Measurements from ENCODE around the gene MACROD1.

MACROD1 gene

DNA sequence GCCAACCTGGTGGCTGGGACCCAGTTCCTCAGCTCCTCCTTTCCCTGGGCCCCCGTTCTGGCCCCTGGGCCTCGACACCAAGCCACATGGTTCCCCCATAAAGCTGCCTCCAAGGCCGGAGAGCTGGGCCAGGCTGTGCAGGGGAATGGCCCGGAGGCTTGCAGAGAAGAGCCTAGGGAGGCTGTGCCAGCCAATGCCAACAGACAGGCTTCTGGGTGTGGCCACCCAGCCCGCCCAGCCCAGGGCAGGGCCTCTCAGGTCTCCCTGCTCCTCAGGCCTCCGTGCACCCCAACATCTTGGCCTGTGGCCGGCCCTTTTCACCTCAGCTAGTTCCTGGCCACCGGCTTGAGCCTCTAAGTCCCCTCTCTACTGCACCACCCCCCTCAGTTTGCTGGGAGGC lies 147.6 kb downstream of the MACROD1 start:
- TF ChIP-seq CTCF (IDR thresholded peaks at IDR 0.05; ENCODE audit: extremely low read depth, insufficient read depth, missing control alignments), result no peak
- in situ Hi-C loops (cut with MboI; ENCODE audit: low pct_unique_long_range_greater_than_20kb, low sequenced_read_pairs, unreplicated experiment), result no loop called here
- no peak for DNase-seq (ENCODE audit: low spot score)

DNA sequence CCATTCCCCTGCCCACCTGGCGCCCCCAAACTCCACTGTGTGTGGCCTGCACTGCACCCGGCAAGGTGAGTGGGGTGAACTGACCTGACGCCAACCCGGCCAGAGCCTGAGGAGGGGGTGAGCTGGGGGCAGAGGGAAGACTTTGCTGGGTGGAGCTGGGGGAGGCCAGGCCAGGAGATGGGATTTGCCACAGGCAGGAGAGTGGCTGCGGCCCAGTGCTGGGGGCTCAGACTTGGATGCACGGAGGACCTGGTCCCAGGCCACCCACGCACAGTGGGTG lies 148.0 kb downstream of the MACROD1 start:
- in situ Hi-C loops (cut with MboI; ENCODE audit: low pct_unique_long_range_greater_than_20kb, low sequenced_read_pairs, unreplicated experiment), result no loop called here
- TF ChIP-seq CTCF (IDR thresholded peaks at IDR 0.05; ENCODE audit: extremely low read depth, insufficient read depth, missing control alignments), result no peak
- DNase-seq (ENCODE audit: low spot score), result no peak

- in situ Hi-C loops (cut with MboI; ENCODE audit: low pct_unique_long_range_greater_than_20kb, low sequenced_read_pairs, unreplicated experiment), result no loop called here
- DNase-seq (ENCODE audit: low spot score), result no peak
Measured at GRCh38 chr11:64015935-64016845, 149.7 kb downstream of the MACROD1 start.

GRCh38 chr11:64015510-64015909 lies 150.4 kb downstream of the MACROD1 start:
- in situ Hi-C loops (cut with MboI; ENCODE audit: low pct_unique_long_range_greater_than_20kb, low sequenced_read_pairs, unreplicated experiment), result no loop called here
- TF ChIP-seq CTCF (IDR thresholded peaks at IDR 0.05; ENCODE audit: extremely low read depth, insufficient read depth, missing control alignments), result no peak
- no peak for DNase-seq (ENCODE audit: low spot score)

More at GRCh38 chr11:64015935-64016845, 149.7 kb downstream of the MACROD1 start:
- no peak for TF ChIP-seq CTCF (IDR thresholded peaks at IDR 0.05; ENCODE audit: extremely low read depth, insufficient read depth, missing control alignments)

DNA sequence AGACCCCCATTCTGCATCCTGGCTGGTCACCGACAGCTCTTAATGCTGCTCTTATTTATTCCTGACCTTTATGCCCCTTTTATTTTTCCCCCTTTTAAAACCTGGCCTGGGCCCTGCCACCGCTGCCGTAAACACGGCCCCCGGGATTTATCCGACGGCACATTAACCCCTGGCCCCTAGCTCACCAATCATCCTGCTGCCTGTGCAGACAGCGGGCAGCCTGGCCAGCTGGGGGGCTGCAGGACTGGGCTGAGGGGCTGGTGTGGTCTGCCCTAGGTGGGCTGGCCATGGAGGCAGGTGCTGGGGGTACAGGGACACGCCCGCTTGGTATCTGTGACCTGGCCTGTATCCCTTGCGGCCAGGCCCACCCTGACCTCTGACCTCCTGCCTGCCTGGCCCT lies 151.6 kb downstream of the MACROD1 start:
- no peak for TF ChIP-seq CTCF (IDR thresholded peaks at IDR 0.05; ENCODE audit: extremely low read depth, insufficient read depth, missing control alignments)
- no peak for DNase-seq (ENCODE audit: low spot score)
- in situ Hi-C loops (cut with MboI; ENCODE audit: low pct_unique_long_range_greater_than_20kb, low sequenced_read_pairs, unreplicated experiment), result no loop called here

DNA sequence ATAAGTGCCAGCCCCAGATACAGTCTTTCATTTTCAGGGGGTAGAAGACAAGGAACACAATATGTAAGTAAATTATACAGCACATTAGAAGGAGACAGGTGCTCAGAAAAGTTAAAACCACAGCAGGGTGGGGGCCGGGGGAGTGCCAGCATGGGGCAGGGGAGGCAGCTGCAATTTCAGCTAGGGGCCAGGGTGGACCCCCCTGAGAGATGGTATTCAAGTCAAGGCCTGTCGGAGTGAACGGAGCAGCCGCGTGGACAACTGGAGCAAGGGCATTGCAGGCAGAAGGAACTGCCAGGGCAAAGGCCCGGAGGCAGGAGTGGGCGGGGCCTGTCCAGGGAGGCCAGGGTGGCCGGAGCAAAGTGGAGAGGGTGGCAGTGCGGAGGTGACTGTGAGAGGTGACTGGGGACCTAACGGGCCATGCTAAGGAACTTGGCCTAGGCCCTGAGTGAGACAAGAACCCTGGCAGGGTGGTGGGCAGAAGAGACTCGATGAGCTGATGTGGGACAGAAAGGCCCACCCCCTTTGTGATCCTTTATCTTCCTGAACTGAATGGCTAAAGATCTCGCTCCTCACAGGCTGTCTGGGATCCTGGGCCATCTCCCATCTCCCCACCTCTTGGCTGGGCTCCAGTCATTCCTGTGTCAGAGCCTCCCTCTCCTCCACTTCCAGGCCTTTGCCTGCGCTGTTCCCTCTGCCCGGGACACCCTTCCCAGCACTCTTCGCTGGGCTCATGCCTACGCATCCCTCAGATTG lies 152.6 kb downstream of the MACROD1 start:
- no peak for TF ChIP-seq CTCF (IDR thresholded peaks at IDR 0.05; ENCODE audit: extremely low read depth, insufficient read depth, missing control alignments)
- in situ Hi-C loops (cut with MboI; ENCODE audit: low pct_unique_long_range_greater_than_20kb, low sequenced_read_pairs, unreplicated experiment), result no loop called here
- DNase-seq (ENCODE audit: low spot score), result no peak
